GM23248 (cell line): ENCODE results near the gene FERMT2.
"Not testable (repeated sequence)": the region's sequence is repeated elsewhere in the genome, so short reads cannot be mapped to it uniquely, and the experiment has no call there.

ENCODE experiments used
- EZH2 ChIP-seq: fragments of 200-600 bp; sonication (generic); IDR thresholded peaks from 2 replicates; pipeline ENCODE4 v1.6.1; 2018; ENCODE audit warnings: antibody characterized with exemption, mild to moderate bottlenecking; ENCODE audit not compliant: insufficient read depth, poor library complexity, severe bottlenecking
- EZH2phosphoT487 ChIP-seq: fragments of 200-600 bp; sonication (generic); IDR thresholded peaks from 2 replicates; pipeline ENCODE4 v1.6.1; 2018; ENCODE audit warnings: antibody characterized with exemption, moderate library complexity, mild to moderate bottlenecking, low read depth; ENCODE audit not compliant: insufficient read depth

DNA sequence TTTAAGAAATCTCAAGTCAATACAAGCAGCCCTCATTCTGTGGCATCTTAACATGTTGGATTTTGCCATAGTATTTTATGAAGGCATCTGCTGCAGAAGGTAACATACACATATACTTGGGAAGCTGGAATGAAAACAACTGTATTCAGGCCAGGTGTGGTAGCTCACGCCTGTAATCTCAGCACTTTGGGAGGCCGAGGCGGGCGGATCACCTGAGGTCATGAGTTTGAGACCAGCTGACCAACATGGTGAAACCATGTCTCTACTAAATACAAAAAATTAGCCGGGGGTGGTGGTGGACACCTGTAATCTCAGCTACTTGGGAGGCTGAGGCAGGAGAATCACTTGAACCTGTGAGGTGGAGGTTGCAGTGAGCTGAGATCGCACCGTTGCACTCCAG, 86.0 kb downstream of the FERMT2 start:
- not testable (repeated sequence) for TF ChIP-seq EZH2phosphoT487, EZH2
